H1 (cell line): ENCODE data around the gene MGST2. TPM values are rescaled to one million over a fixed set of nuclear protein-coding genes. Genes with fewer than 3 reads are reported as not detected.

Source experiments
- CTCF ChIA-PET: fragments of 300-600 bp; sonication (Branson Sonifier 250); formaldehyde crosslinking; loops from one replicate; lab custom pipeline; 2021; ENCODE audit not compliant: partially characterized antibody; lab: Charles Lee
- POLR2A ChIA-PET: fragments of 300-600 bp; sonication (Branson Sonifier 250); formaldehyde crosslinking; loops from one replicate; lab custom pipeline; 2021; ENCODE audit warnings: inconsistent platforms; ENCODE audit not compliant: partially characterized antibody; lab: Charles Lee
- DNase-seq, 2 experiments: peaks; one replicate each; pipeline versions ENCODE4 v3.0.0 to v3.0.0-alpha.2; 2010 to 2022; ENCODE audit warnings: low spot score in 2 of 2, low read depth in 1 of 2, mixed read lengths in 1 of 2
- FAIRE-seq: peaks from 2 replicates; lab custom pipeline; 2011; peaks lifted over from hg19 to GRCh38; lab: Jason Lieb, UNC
- H2AFZ ChIP-seq: 2 replicates; pipeline ENCODE4 v1.8.1; 2012; ENCODE audit warnings: low read length, inconsistent platforms
- H2AK5ac ChIP-seq: 2 replicates; pipeline ENCODE4 v1.6.1; 2013; ENCODE audit warnings: low read depth, low read length
- H2BK120ac ChIP-seq: replicated peaks from 2 replicates; pipeline ENCODE3; 2013; ENCODE audit warnings: low read depth, low read length, inconsistent platforms
- H2BK12ac ChIP-seq: 2 replicates; pipeline ENCODE4 v1.6.1; 2013; ENCODE audit warnings: low read depth, low read length
- H2BK15ac ChIP-seq: 2 replicates; pipeline ENCODE4 v1.6.1; 2013; ENCODE audit warnings: low read length
- H2BK20ac ChIP-seq: 2 replicates; pipeline ENCODE4 v1.6.1; 2013; ENCODE audit warnings: low read length
- H2BK5ac ChIP-seq: 2 replicates; pipeline ENCODE4 v1.6.1; 2013; ENCODE audit warnings: low read depth, low read length
- H3K14ac ChIP-seq: 2 replicates; pipeline ENCODE4 v1.6.1; 2013; ENCODE audit warnings: inconsistent platforms; ENCODE audit not compliant: insufficient read length
- H3K18ac ChIP-seq: 2 replicates; pipeline ENCODE4 v1.6.1; 2013; ENCODE audit warnings: low read length; ENCODE audit errors: extremely low read depth
- H3K23ac ChIP-seq: 2 replicates; pipeline ENCODE4 v1.6.1; 2013; ENCODE audit warnings: inconsistent platforms; ENCODE audit not compliant: insufficient read length
- H3K23me2 ChIP-seq: 2 replicates; pipeline ENCODE4 v1.6.1; 2013; ENCODE audit warnings: low read depth, low read length
- H3K27ac ChIP-seq: 2 replicates; pipeline ENCODE4 v1.6.1; 2011; ENCODE audit warnings: low read depth, low read length, inconsistent platforms
- H3K27me3 ChIP-seq, 4 experiments: replicated peaks in 1 of 4; 1 replicate in 1 of 4; 2 replicates in 3 of 4; pipeline versions ENCODE4 v1.6.1 to v1.8.1; 2011 to 2013; ENCODE audit warnings: low read length in 3 of 4, mild to moderate bottlenecking in 3 of 4, inconsistent platforms in 2 of 4, mixed read lengths in 2 of 4, moderate library complexity in 1 of 4; ENCODE audit not compliant: control insufficient read depth in 3 of 4, insufficient read depth in 3 of 4; ENCODE audit errors: extremely low read depth in 1 of 4
- H3K36me3 ChIP-seq, 4 experiments: 2 replicates each; pipeline versions ENCODE4 v1.6.1 to v1.8.1; 2011 to 2013; ENCODE audit warnings: mild to moderate bottlenecking in 4 of 4, low read length in 3 of 4, moderate library complexity in 2 of 4, control low read depth in 1 of 4, inconsistent platforms in 1 of 4; ENCODE audit not compliant: insufficient read depth in 4 of 4, control insufficient read depth in 2 of 4
- H3K4ac ChIP-seq: replicated peaks from 2 replicates; pipeline ENCODE3; 2013; ENCODE audit warnings: low read length, low read depth, mixed read lengths, inconsistent platforms; ENCODE audit not compliant: insufficient read length
- H3K4me1 ChIP-seq, 4 experiments: replicated peaks in 1 of 4; 1 replicate in 1 of 4; 2 replicates in 3 of 4; pipeline versions ENCODE4 v1.6.1 to v1.8.1; 2011 to 2013; ENCODE audit warnings: low read length in 3 of 4, inconsistent platforms in 2 of 4, mixed read lengths in 1 of 4; ENCODE audit not compliant: insufficient read depth in 4 of 4, control insufficient read depth in 3 of 4
- H3K4me2 ChIP-seq, 2 experiments: 2 replicates each; pipeline versions ENCODE4 v1.6.1 to v1.8.1; 2011 to 2013; ENCODE audit warnings: low read depth in 2 of 2, low read length in 2 of 2, control low read depth in 1 of 2, inconsistent platforms in 1 of 2, mild to moderate bottlenecking in 1 of 2; ENCODE audit not compliant: insufficient read depth in 1 of 2
- H3K4me3 ChIP-seq, 4 experiments: fragments of 200-600, 300-600 bp in 1 of 4; sonication (generic), shearing (Covaris generic), sonication (Bioruptor Twin) in 1 of 4; 2 replicates each; pipeline versions ENCODE4 v1.5.1 to v1.8.1; 2011 to 2016; ENCODE audit warnings: low read length in 4 of 4, low read depth in 3 of 4, control low read depth in 2 of 4, inconsistent platforms in 2 of 4, mild to moderate bottlenecking in 2 of 4, mixed read lengths in 1 of 4, moderate library complexity in 1 of 4; ENCODE audit not compliant: insufficient read depth in 2 of 4; ENCODE audit errors: extremely low read depth in 1 of 4
- H3K56ac ChIP-seq: replicated peaks from 2 replicates; pipeline ENCODE3; 2013; ENCODE audit warnings: low read depth, mild to moderate bottlenecking, mixed read lengths, low read length, inconsistent platforms; ENCODE audit not compliant: insufficient read length
- H3K79me1 ChIP-seq: 2 replicates; pipeline ENCODE4 v1.6.1; 2013; ENCODE audit warnings: low read depth, low read length, control low read depth
- H3K79me2 ChIP-seq, 2 experiments: 2 replicates each; pipeline versions ENCODE4 v1.6.1 to v1.8.1; 2012 to 2013; ENCODE audit warnings: low read length in 2 of 2, mild to moderate bottlenecking in 2 of 2, inconsistent platforms in 1 of 2; ENCODE audit not compliant: insufficient read depth in 2 of 2, control insufficient read depth in 1 of 2
- H3K9ac ChIP-seq, 4 experiments: replicated peaks in 1 of 4; 1 replicate in 1 of 4; 2 replicates in 3 of 4; pipeline versions ENCODE4 v1.6.1 to v1.8.1; 2011 to 2013; ENCODE audit warnings: low read depth in 3 of 4, low read length in 3 of 4, control low read depth in 2 of 4, mild to moderate bottlenecking in 2 of 4, moderate library complexity in 2 of 4, inconsistent platforms in 1 of 4; ENCODE audit errors: extremely low read depth in 1 of 4
- H3K9me3 ChIP-seq, 2 experiments: 2 replicates each; pipeline versions ENCODE4 v1.6.1 to v1.8.1; 2012 to 2013; ENCODE audit warnings: mild to moderate bottlenecking in 2 of 2, moderate library complexity in 2 of 2, control low read depth in 1 of 2, inconsistent platforms in 1 of 2, low read depth in 1 of 2, low read length in 1 of 2, mixed read lengths in 1 of 2; ENCODE audit not compliant: insufficient read depth in 2 of 2
- H4K20me1 ChIP-seq, 2 experiments: replicated peaks in 1 of 2; 2 replicates each; pipeline versions ENCODE3 to v1.8.1; 2011 to 2013; ENCODE audit warnings: inconsistent platforms in 2 of 2, low read length in 2 of 2, mild to moderate bottlenecking in 1 of 2; ENCODE audit not compliant: insufficient read depth in 2 of 2, control insufficient read depth in 1 of 2
- H4K5ac ChIP-seq: 2 replicates; pipeline ENCODE4 v1.6.1; 2013; ENCODE audit warnings: low read length, low read depth, mixed read lengths, inconsistent platforms; ENCODE audit not compliant: insufficient read length
- H4K8ac ChIP-seq: 2 replicates; pipeline ENCODE4 v1.8.0; 2013; ENCODE audit warnings: mild to moderate bottlenecking, moderate library complexity, low read length, inconsistent platforms; ENCODE audit not compliant: insufficient read depth; ENCODE audit errors: extremely low read depth
- H4K91ac ChIP-seq: replicated peaks from 2 replicates; pipeline ENCODE3; 2013; ENCODE audit warnings: low read length, mixed read lengths, inconsistent platforms; ENCODE audit not compliant: insufficient read length
- CHD2 ChIP-seq: IDR thresholded peaks from 2 replicates; pipeline ENCODE4 v1.6.1; 2012; ENCODE audit warnings: low read length, improper control_type of control experiment
- CREB1 ChIP-seq: IDR thresholded peaks from 2 replicates; pipeline ENCODE4 v1.6.1; 2012; ENCODE audit warnings: inconsistent platforms
- FOSL1 ChIP-seq: IDR thresholded peaks from 2 replicates; pipeline ENCODE4 v1.6.1; 2011; ENCODE audit warnings: mild to moderate bottlenecking, low read depth, low read length, moderate library complexity; ENCODE audit not compliant: insufficient read depth
- HDAC2 ChIP-seq, 2 experiments: fragments of 300-600 bp in 1 of 2; sonication (generic) in 1 of 2; IDR thresholded peaks; 2 replicates each; pipeline ENCODE4 v1.6.1; 2011 to 2012; ENCODE audit warnings: low read depth in 2 of 2, low read length in 2 of 2, mild to moderate bottlenecking in 2 of 2, moderate library complexity in 2 of 2, borderline replicate concordance in 1 of 2, inconsistent platforms in 1 of 2
- NANOG ChIP-seq: IDR thresholded peaks from 2 replicates; pipeline ENCODE4 v1.6.1; 2011; ENCODE audit warnings: low read length, low read depth, mild to moderate bottlenecking, inconsistent platforms; ENCODE audit not compliant: insufficient read depth, poor library complexity, severe bottlenecking
- POLR2AphosphoS5 ChIP-seq: IDR thresholded peaks from 2 replicates; pipeline ENCODE4 v1.6.1; 2011; ENCODE audit warnings: low read depth, low read length
- RFX5 ChIP-seq: IDR thresholded peaks from 2 replicates; pipeline ENCODE4 v1.6.1; 2011; ENCODE audit warnings: low read depth, low read length, improper control_type of control experiment, borderline replicate concordance
- RXRA ChIP-seq: IDR thresholded peaks from 2 replicates; pipeline ENCODE4 v1.6.1; 2011; ENCODE audit warnings: low read depth, mild to moderate bottlenecking, low read length, moderate library complexity; ENCODE audit not compliant: insufficient read depth
- SIRT6 ChIP-seq: IDR thresholded peaks from one replicate; pipeline ENCODE4 v1.7.1; 2012; ENCODE audit warnings: low read length, inconsistent platforms
- SIX5 ChIP-seq: IDR thresholded peaks from 2 replicates; pipeline ENCODE4 v1.6.1; 2011; ENCODE audit warnings: mild to moderate bottlenecking, low read depth, low read length
- TBP ChIP-seq: IDR thresholded peaks from 2 replicates; pipeline ENCODE4 v1.6.1; 2011; ENCODE audit warnings: low read depth, low read length, improper control_type of control experiment
- TEAD4 ChIP-seq: IDR thresholded peaks from 2 replicates; pipeline ENCODE4 v1.6.1; 2012; ENCODE audit warnings: low read depth, low read length, inconsistent platforms, mixed read lengths
- USF2 ChIP-seq: IDR thresholded peaks from 2 replicates; pipeline ENCODE4 v1.6.1; 2011; ENCODE audit warnings: low read length, improper control_type of control experiment
- WGBS, 2 experiments: shearing (Covaris generic) in 1 of 2; methylation state at CpG; one replicate each; pipeline versions ENCODE4 v1.1.6 to v1.1.7; 2013 to 2015; ENCODE audit warnings: low lambda C conversion rate in 2 of 2, mixed read lengths in 2 of 2, inconsistent platforms in 1 of 2, low coverage in 1 of 2, missing lambda C conversion rate in 1 of 2; ENCODE audit not compliant: insufficient replicate concordance in 2 of 2, insufficient coverage in 1 of 2, insufficient read length in 1 of 2; ENCODE audit errors: extremely low coverage in 1 of 2, missing lambda C conversion rate in 1 of 2; 5-methylcytosine and 5-hydroxymethylcytosine counted together
- polyA plus RNA-seq, 7 experiments: library from polyadenylated mRNA; depleted of rRNA in 3 of 7; stranded (reverse) in 5 of 7; unstranded in 2 of 7; fragments of >200 nt in 5 of 7; fragments of 200-250 nt in 2 of 7; gene quantifications; 1 replicate in 5 of 7; 2 replicates in 1 of 7; 4 replicates in 1 of 7; pipeline versions ENCODE4 v1.2.1 to v1.2.3, GENCODE V29; 2011 to 2013; ENCODE audit warnings: missing spikeins in 2 of 7, mixed read lengths in 2 of 7
- total RNA-seq: library from RNA; stranded (reverse); fragmentation: NEBNext Ultra II Directional; extraction: Animal tissue kit (Norgen Biotek cat#: 25700); gene quantifications from 2 replicates; pipeline ENCODE4 v1.2.1, GENCODE V29; 2021
- TF ChIP-seq, protein P1 (sequence below): IDR thresholded peaks from 2 replicates; pipeline ENCODE4 v1.6.1; 2012; ENCODE audit warnings: inconsistent platforms

The MGST2 gene
- total and polyA plus RNA-seq, 2 of the 8 experiments (the other 6 are each of a cell fraction or from before 2014, with no cell fraction given) = 8.0 to 13.6 TPM

GRCh38 chr4:139686988-139687387, 21.4 kb downstream of the MGST2 start:
- Histone ChIP-seq H3K56ac (no peak overlapping the region), H4K5ac (no peak overlapping the region), H2BK12ac (no peak overlapping the region), H3K27me3 (no peaks in the 10 kb centered on the region), H4K8ac (no peak overlapping the region), H3K79me2 (no peaks in the 10 kb centered on the region), H2BK15ac (no peak overlapping the region), H3K18ac (no peak overlapping the region), H3K9me3 (no peaks in the 10 kb centered on the region), H3K9ac (no peak overlapping the region), H2AFZ (no peak overlapping the region), H3K4me2 (no peak overlapping the region), H3K79me1 (no peaks in the 10 kb centered on the region), H4K91ac (no peak overlapping the region), H3K23ac (no peak overlapping the region), H2BK5ac (no peak overlapping the region), H3K23me2 (no peaks in the 10 kb centered on the region), H3K4me3 (no peak overlapping the region), H4K20me1 (no peaks in the 10 kb centered on the region), H3K36me3 (no peaks in the 10 kb centered on the region), H3K4me1 (no peaks in the 10 kb centered on the region), H3K27ac (no peak overlapping the region), H2BK20ac (no peak overlapping the region), H3K4ac (no peak overlapping the region), H2BK120ac (no peak overlapping the region), H3K14ac (no peak overlapping the region), H2AK5ac (no peak overlapping the region)
- ChIA-PET POLR2A (no interaction called here), CTCF (interaction anchor here (0.9 to 1.3 kb wide), 3 partner anchors 23 to 83 kb away, joined by 3 to 4 read pairs (median 4); no protein-coding TSS in a partner anchor)
- WGBS, 2 experiments = 91% methylated on average over 3 of the region's 3 CpGs; no CpG with 5 or more reads in 1 of the 2 experiments
- DNase-seq (no peak), FAIRE-seq (no peak)
- no peak for TF ChIP-seq HDAC2 (IDR thresholded peaks at IDR 0.05; ENCODE audit: borderline replicate concordance in 1 of 2, low read depth in 2 of 2, low read length in 2 of 2)
- no peak for TF ChIP-seq RXRA
- TF ChIP-seq CREB1 = no peak
- no peak for TF ChIP-seq NANOG
- TF ChIP-seq RFX5 = no peak
- TF ChIP-seq SIRT6 = no peak
- TF ChIP-seq, protein P1, sequence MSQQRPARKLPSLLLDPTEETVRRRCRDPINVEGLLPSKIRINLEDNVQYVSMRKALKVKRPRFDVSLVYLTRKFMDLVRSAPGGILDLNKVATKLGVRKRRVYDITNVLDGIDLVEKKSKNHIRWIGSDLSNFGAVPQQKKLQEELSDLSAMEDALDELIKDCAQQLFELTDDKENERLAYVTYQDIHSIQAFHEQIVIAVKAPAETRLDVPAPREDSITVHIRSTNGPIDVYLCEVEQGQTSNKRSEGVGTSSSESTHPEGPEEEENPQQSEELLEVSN = no peak
- TF ChIP-seq CHD2 = no peak
- TF ChIP-seq USF2 = no peak
- no peak for TF ChIP-seq POLR2AphosphoS5
- TF ChIP-seq FOSL1 = no peak
- no peak for TF ChIP-seq TBP
- no peak for TF ChIP-seq TEAD4
- TF ChIP-seq SIX5 = no peak
